ENCODE data around the gene GUCY1A1. TPM values are rescaled to one million over a fixed set of nuclear protein-coding genes. Genes with fewer than 3 reads are reported as not detected.

GUCY1A1 gene
- polyA plus RNA-seq, 1 donor from 2014 or later = 13.6 TPM

DNA sequence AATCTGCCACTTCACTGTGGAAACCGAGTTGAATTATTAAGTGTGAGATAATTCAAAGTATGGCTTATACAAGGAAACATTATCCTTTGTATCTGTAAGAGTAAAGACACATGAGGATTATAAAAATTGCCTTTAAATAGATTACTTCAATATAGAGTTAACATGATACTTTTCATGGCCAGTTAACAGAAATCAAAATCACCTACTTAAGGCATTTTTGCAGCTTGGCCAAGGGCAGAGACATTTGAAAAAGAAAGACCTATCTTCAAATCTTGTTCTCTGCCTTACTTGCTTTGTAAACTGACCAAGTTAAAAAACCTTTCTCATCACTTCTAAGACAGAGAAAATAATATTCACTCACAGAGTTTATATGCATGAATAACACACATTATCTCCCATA, 47.3 kb downstream of the GUCY1A1 start:
- Histone ChIP-seq H3K9ac (ENCODE audit: low read length) (no peak overlapping the region), H2AFZ (ENCODE audit: low read depth, low read length) (no peak overlapping the region), H3K9me3 (ENCODE audit: low read length) (no peaks in the 10 kb centered on the region), H3K4me2 (ENCODE audit: low read length) (no peak overlapping the region), H3F3A (ENCODE audit: insufficient read depth, low read length, poor library complexity, severe bottlenecking) (no peaks in the 10 kb centered on the region), H3K36me3 (ENCODE audit: insufficient read depth, low read length) (no peaks in the 10 kb centered on the region), H3K9me2 (ENCODE audit: insufficient read depth, low read length) (no peaks in the 10 kb centered on the region), H3K27ac (ENCODE audit: low read length) (no peak overlapping the region), H3K27me3 (ENCODE audit: insufficient read depth, low read depth, low read length) (no peaks in the 10 kb centered on the region), H4K20me1 (ENCODE audit: insufficient read depth) (no peaks in the 10 kb centered on the region), H3K4me3 (ENCODE audit: low read length) (no peak overlapping the region), H3K79me2 (replicated peaks; ENCODE audit: insufficient read depth, low read length) (no peaks in the 10 kb centered on the region)
- TF ChIP-seq EZH2 (IDR thresholded peaks at IDR 0.05; ENCODE audit: borderline replicate concordance, insufficient read depth, low read length, poor library complexity, severe bottlenecking) = no peak
- no peak for TF ChIP-seq POLR2AphosphoS5 (IDR thresholded peaks at IDR 0.05)
- no peak for TF ChIP-seq SMC3 (conservative IDR thresholded peaks at IDR 0.05; ENCODE audit: poor library complexity)
- no peak for TF ChIP-seq CTCF (IDR thresholded peaks at IDR 0.05; ENCODE audit: poor library complexity, severe bottlenecking)
- TF ChIP-seq EP300 (conservative IDR thresholded peaks at IDR 0.05; ENCODE audit: poor library complexity, severe bottlenecking) = no peak
- TF ChIP-seq RAD21 (conservative IDR thresholded peaks at IDR 0.05) = no peak
- TF ChIP-seq, protein P1, sequence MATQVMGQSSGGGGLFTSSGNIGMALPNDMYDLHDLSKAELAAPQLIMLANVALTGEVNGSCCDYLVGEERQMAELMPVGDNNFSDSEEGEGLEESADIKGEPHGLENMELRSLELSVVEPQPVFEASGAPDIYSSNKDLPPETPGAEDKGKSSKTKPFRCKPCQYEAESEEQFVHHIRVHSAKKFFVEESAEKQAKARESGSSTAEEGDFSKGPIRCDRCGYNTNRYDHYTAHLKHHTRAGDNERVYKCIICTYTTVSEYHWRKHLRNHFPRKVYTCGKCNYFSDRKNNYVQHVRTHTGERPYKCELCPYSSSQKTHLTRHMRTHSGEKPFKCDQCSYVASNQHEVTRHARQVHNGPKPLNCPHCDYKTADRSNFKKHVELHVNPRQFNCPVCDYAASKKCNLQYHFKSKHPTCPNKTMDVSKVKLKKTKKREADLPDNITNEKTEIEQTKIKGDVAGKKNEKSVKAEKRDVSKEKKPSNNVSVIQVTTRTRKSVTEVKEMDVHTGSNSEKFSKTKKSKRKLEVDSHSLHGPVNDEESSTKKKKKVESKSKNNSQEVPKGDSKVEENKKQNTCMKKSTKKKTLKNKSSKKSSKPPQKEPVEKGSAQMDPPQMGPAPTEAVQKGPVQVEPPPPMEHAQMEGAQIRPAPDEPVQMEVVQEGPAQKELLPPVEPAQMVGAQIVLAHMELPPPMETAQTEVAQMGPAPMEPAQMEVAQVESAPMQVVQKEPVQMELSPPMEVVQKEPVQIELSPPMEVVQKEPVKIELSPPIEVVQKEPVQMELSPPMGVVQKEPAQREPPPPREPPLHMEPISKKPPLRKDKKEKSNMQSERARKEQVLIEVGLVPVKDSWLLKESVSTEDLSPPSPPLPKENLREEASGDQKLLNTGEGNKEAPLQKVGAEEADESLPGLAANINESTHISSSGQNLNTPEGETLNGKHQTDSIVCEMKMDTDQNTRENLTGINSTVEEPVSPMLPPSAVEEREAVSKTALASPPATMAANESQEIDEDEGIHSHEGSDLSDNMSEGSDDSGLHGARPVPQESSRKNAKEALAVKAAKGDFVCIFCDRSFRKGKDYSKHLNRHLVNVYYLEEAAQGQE (IDR thresholded peaks at IDR 0.05; ENCODE audit: borderline replicate concordance) = no peak
- no peak for TF ChIP-seq TAF1 (IDR thresholded peaks at IDR 0.05; ENCODE audit: low read depth)
- no peak for TF ChIP-seq MXI1 (conservative IDR thresholded peaks at IDR 0.05; ENCODE audit: poor library complexity, severe bottlenecking)

GRCh38 chr4:155722336-155722735, 55.7 kb downstream of the GUCY1A1 start:
- H3K27me3 ChIP-seq (ENCODE audit: insufficient read depth, low read depth, low read length) = no peaks in the 10 kb centered on the region
- H3K36me3 ChIP-seq (ENCODE audit: insufficient read depth, low read length) = no peaks in the 10 kb centered on the region
- no peak overlapping the region for H3K27ac ChIP-seq (ENCODE audit: low read length)
- no peak overlapping the region for H3K4me3 ChIP-seq (ENCODE audit: low read length)
- no peaks in the 10 kb centered on the region for H3K9me3 ChIP-seq (ENCODE audit: low read length)
- H2AFZ ChIP-seq (ENCODE audit: low read depth, low read length) = no peak overlapping the region
- no peak overlapping the region for H3K4me2 ChIP-seq (ENCODE audit: low read length)
- TF ChIP-seq EP300 (conservative IDR thresholded peaks at IDR 0.05; ENCODE audit: poor library complexity, severe bottlenecking) = no peak
- no peak for TF ChIP-seq CTCF (IDR thresholded peaks at IDR 0.05; ENCODE audit: poor library complexity, severe bottlenecking)
- TF ChIP-seq EZH2 (IDR thresholded peaks at IDR 0.05; ENCODE audit: borderline replicate concordance, insufficient read depth, low read length, poor library complexity, severe bottlenecking) = no peak
- TF ChIP-seq, protein P1 (IDR thresholded peaks at IDR 0.05; ENCODE audit: borderline replicate concordance) = no peak
- TF ChIP-seq SMC3 (conservative IDR thresholded peaks at IDR 0.05; ENCODE audit: poor library complexity) = no peak
- TF ChIP-seq MXI1 (conservative IDR thresholded peaks at IDR 0.05; ENCODE audit: poor library complexity, severe bottlenecking) = no peak
- no peak for TF ChIP-seq RAD21 (conservative IDR thresholded peaks at IDR 0.05)
- TF ChIP-seq POLR2AphosphoS5 (IDR thresholded peaks at IDR 0.05) = no peak
- no peak for TF ChIP-seq TAF1 (IDR thresholded peaks at IDR 0.05; ENCODE audit: low read depth)
- no peaks in the 10 kb centered on the region for H4K20me1 ChIP-seq (ENCODE audit: insufficient read depth)
- H3K9me2 ChIP-seq (ENCODE audit: insufficient read depth, low read length) = no peaks in the 10 kb centered on the region
- H3K79me2 ChIP-seq (replicated peaks; ENCODE audit: insufficient read depth, low read length) = no peaks in the 10 kb centered on the region
- H3F3A ChIP-seq (ENCODE audit: insufficient read depth, low read length, poor library complexity, severe bottlenecking) = no peaks in the 10 kb centered on the region
- no peak overlapping the region for H3K9ac ChIP-seq (ENCODE audit: low read length)

Measured in neural cell (in vitro differentiated cells).